Measurements from ENCODE around the gene ZNF157.

Gene ZNF157

GRCh38 chrX:47446431-47446830 is 76.1 kb downstream of the ZNF157 start:
- DNase-seq (ENCODE audit: extremely low read depth in 1 of 2, low read depth in 1 of 2): no peak

DNA sequence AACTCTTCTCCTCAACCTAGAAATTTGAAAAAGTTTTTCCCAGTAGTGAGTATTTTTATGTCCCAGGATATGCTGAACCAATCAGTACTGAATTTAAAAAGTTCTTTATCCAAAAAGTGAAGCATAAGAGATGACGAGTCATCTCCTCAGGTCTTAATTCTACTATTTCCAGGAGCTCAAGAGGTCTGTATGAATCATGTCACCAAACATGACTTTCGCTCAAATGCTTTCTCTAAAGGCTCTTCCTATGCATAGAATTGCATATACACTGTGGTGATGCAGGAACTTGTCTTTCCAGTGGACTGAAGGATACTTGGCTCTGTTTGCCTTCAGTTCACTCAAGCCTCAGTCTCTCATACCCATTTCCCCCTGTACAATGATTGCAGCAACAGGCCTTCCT is 76.6 kb downstream of the ZNF157 start:
- no peak for DNase-seq (ENCODE audit: extremely low read depth in 1 of 2, low read depth in 1 of 2)

DNA sequence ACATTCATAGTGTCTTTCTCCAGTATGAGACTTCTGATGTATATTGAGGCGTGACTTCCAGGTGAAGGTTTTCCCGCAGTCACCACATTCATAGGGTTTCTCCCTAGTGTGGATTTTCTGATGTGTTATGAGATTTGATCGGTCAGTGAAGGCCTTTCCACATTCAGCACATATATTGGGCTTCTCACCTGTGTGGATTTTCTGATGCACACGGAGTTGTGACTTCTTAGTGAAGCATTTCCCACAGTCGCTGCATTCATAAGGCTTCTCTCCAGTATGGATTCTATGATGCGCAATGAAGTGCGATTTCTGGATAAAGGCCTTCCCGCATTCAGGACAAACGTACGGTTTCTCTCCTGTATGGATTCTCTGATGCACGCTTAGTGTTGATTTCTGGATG is 77.2 kb downstream of the ZNF157 start:
- no peak for DNase-seq (ENCODE audit: extremely low read depth in 1 of 2, low read depth in 1 of 2)

GRCh38 chrX:47448165-47448806 is 77.9 kb downstream of the ZNF157 start:
- no peak for DNase-seq (ENCODE audit: extremely low read depth in 1 of 2, low read depth in 1 of 2)

DNA sequence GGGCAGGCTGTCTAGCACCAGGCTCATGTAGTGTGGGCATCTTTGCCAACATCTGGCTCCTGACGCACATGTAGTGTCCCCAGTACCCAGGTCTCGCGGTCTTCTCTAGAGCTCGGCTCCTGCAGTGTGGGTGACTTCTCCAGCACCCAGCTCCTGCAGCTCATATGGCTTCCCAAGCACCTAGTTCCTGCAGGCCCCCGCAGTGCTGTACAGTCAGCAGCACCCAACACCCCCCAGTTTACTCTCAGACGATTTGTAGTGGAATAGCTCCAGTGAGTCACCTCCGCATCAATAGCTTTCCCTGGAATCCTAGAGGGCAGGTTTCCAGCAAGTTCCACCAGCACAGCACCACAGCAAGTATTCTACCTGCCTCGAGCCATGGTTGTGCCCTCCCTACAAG is 81.7 kb downstream of the ZNF157 start:
- DNase-seq (ENCODE audit: extremely low read depth in 1 of 2, low read depth in 1 of 2): no peak

DNA sequence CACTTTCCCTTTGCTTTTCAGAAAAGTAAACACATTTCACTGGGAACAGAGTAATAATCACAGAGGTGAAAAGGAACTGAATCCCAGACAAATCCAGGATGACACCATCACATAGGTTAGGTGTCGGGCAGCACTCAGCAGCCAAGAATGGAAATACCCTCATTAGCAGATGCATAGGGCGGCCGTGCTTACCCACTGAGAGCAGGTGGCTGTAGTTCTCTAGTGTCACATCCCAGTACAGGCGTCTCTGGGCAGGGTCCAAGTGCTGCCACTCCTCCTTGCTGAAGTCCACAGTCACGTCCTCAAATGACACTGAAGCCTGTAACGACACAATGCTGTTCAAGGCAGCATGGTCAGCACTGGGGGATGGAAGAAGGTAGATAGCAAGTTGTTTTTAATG is 85.7 kb downstream of the ZNF157 start:
- no peak for DNase-seq (ENCODE audit: extremely low read depth in 1 of 2, low read depth in 1 of 2)

- no peak for DNase-seq (ENCODE audit: extremely low read depth in 1 of 2, low read depth in 1 of 2)
Measured at GRCh38 chrX:47458528-47458927, 88.2 kb downstream of the ZNF157 start.

DNA sequence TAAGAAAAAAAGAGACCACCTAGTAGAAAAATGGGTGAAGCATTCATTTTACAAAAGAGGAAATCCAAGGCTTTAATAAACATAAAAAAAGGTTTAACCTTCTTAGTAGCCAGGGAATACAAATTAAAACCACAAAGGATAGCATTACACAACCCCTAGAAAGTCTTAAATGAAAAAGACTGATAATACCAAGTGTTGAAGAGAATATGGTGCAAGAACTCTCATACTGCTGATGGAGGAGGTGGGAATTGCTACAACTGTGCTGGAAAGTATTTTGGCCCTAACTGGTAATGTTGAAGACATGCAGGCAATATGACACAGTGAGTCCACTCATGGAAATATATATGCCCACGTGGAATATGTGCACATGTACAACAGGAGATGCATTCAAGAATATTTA is 90.2 kb downstream of the ZNF157 start:
- no peak for DNase-seq (ENCODE audit: extremely low read depth in 1 of 2, low read depth in 1 of 2)

Data from activated CD8-positive, alpha-beta memory T cell treated with anti-CD3 and anti-CD28 coated beads for 1 hour (primary cell).